K562 (cell line): ENCODE data around the gene SCFD2. TPM values are rescaled to one million over a fixed set of nuclear protein-coding genes. Genes with fewer than 3 reads are reported as not detected.

ENCODE experiments used
- BCLAF1 ChIP-seq, 2 experiments: fragments of 450-650 bp in 1 of 2; IDR thresholded peaks; 2 replicates each; pipeline ENCODE4 v1.6.1; 2011 to 2017; ENCODE audit warnings: low read depth in 2 of 2, antibody characterized with exemption in 1 of 2, borderline replicate concordance in 1 of 2, low read length in 1 of 2, mild to moderate bottlenecking in 1 of 2, mixed read lengths in 1 of 2; ENCODE audit not compliant: control insufficient read depth in 1 of 2
- E2F8 ChIP-seq: fragments of 450-650 bp; IDR thresholded peaks from 2 replicates; pipeline ENCODE4 v1.7.1; 2018; ENCODE audit warnings: mild to moderate bottlenecking, low read depth; ENCODE audit not compliant: partially characterized antibody
- HBP1 ChIP-seq: fragments of 450-650 bp; formaldehyde crosslinking; IDR thresholded peaks from 2 replicates; pipeline ENCODE4 v1.4.0; 2022; ENCODE audit warnings: missing genetic modification characterization
- HEY1 ChIP-seq: fragments of 250-450 bp; sonication (Bioruptor Pico); IDR thresholded peaks from 2 replicates; pipeline ENCODE4 v1.5.0; 2020; ENCODE audit warnings: mild to moderate bottlenecking, moderate library complexity, borderline replicate concordance
- MAFK ChIP-seq: IDR thresholded peaks from 2 replicates; pipeline ENCODE4 v1.6.1; 2011; ENCODE audit warnings: low read length, improper control_type of control experiment
- PHB ChIP-seq: fragments of 250-450 bp; sonication (Bioruptor Pico); IDR thresholded peaks from 2 replicates; pipeline ENCODE4 v1.5.0; 2021
- PML ChIP-seq: IDR thresholded peaks from 2 replicates; pipeline ENCODE4 v1.6.1; 2012; ENCODE audit warnings: low read length, inconsistent platforms
- SLC30A9 ChIP-seq: fragments of 250-450 bp; sonication (Bioruptor Pico); IDR thresholded peaks from 2 replicates; pipeline ENCODE4 v1.8.0; 2022; ENCODE audit warnings: mild to moderate bottlenecking, moderate library complexity
- SREBF2 ChIP-seq: sonication (generic); formaldehyde crosslinking; IDR thresholded peaks from 2 replicates; pipeline ENCODE4 v1.4.0; 2020; ENCODE audit warnings: mild to moderate bottlenecking, missing genetic modification reagents
- TEAD1 ChIP-seq, 2 experiments: fragments of 450-650 bp in 1 of 2; sonication (generic) in 1 of 2; formaldehyde crosslinking; IDR thresholded peaks; 2 replicates each; pipeline versions ENCODE4 v1.4.0 to v1.8.0; 2020 to 2022; ENCODE audit warnings: mild to moderate bottlenecking in 2 of 2, missing genetic modification reagents in 1 of 2
- ZNF407 ChIP-seq: fragments of 450-650 bp; IDR thresholded peaks from 2 replicates; pipeline ENCODE4 v1.6.1; 2016; ENCODE audit warnings: low read depth
- polyA plus RNA-seq, 8 experiments: library from polyadenylated mRNA; depleted of rRNA in 4 of 8; stranded (reverse) in 5 of 8; unstranded in 3 of 8; fragments of >200 nt; fragmentation: Nextera tagmentation in 2 of 8; fragmentation: Illumina TruSeq in 1 of 8; extraction: Ambion mirVana in 2 of 8; extraction: Trizol in 1 of 8; gene quantifications; 2 replicates each; pipeline versions ENCODE4 v1.2.1 to v1.2.3, GENCODE V29; 2011 to 2014; ENCODE audit warnings: inconsistent platforms in 1 of 8, missing spikeins in 1 of 8
- total RNA-seq, 7 experiments: library from RNA; depleted of rRNA in 6 of 7; stranded (reverse); fragments of >200 nt in 6 of 7; fragmentation: Illumina TruSeq in 2 of 7; extraction: Trizol in 2 of 7; gene quantifications; 2 replicates each; pipeline versions ENCODE4 v1.2.1 to v1.2.3, GENCODE V29; 2011 to 2021; ENCODE audit warnings: low replicate concordance in 1 of 7

The SCFD2 gene
- total and polyA plus RNA-seq, 9 of the 15 experiments (the other 6 are each of a cell fraction or from before 2014, with no cell fraction given) = 5.7 to 30.3 (median 22.8) TPM

DNA sequence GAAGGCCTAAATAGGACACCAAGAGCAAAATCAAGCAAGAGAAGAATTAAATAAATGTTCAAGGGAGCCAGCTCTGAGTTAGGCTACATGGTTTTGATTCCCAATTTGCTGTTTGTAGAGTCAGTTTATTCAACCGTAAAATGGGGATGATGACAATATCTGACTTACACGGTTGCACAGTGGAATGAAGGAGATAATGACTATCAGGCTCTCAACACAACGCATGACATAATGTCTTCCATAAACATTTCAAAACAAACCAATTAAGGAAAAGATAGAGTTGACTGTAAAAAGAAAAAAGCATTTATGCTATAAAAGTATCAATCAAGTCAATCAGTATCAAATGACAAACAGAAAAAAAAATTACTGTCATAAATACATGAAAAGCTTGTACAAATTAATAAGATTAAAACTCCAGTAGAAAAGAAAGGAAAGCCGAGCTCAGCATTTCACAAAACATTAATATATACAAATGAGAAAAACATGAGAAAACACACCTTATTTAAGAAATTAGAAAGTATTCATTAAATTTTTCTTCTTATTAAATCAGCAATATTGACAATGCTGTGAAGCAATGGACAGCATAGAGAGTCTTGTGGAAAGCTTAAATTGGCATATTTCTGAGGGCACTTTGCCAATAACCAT, 179.0 kb downstream of the SCFD2 start (continued):
- TF ChIP-seq ZNF407 = no peak
- TF ChIP-seq HBP1 (CRISPR knock-in tag) = no peak
- no peak for TF ChIP-seq SREBF2 (CRISPR knock-in tag)
- peak; percentile 81; the same call in 1 of the 2 replicates for TF ChIP-seq MAFK
- TF ChIP-seq E2F8 = no peak
- TF ChIP-seq TEAD1 (CRISPR knock-in tag; IDR thresholded peaks at IDR 0.05) = peak in 1 of 2 experiments; percentile 54; a peak in 1 of 4 replicates
- TF ChIP-seq PML = peak; percentile 45; the same call in 1 of the 2 replicates
- no peak for TF ChIP-seq BCLAF1 (IDR thresholded peaks at IDR 0.05; ENCODE audit: borderline replicate concordance in 1 of 2, control insufficient read depth in 1 of 2, low read depth in 2 of 2, low read length in 1 of 2)
- TF ChIP-seq SLC30A9 (CRISPR knock-in tag) = no peak
- TF ChIP-seq PHB (CRISPR knock-in tag) = no peak
- no peak for TF ChIP-seq HEY1 (CRISPR knock-in tag)
